ENCODE measurements around the gene ARL3.

- TF ChIP-seq CTCF (IDR thresholded peaks at IDR 0.05) (no peak), ZFX (IDR thresholded peaks at IDR 0.05; ENCODE audit: borderline replicate concordance) (no peak)
Observed at GRCh38 chr10:102732661-102733060, 18.5 kb upstream of the ARL3 start.
